ENCODE results near the gene HMGA1.

Gene HMGA1

DNA sequence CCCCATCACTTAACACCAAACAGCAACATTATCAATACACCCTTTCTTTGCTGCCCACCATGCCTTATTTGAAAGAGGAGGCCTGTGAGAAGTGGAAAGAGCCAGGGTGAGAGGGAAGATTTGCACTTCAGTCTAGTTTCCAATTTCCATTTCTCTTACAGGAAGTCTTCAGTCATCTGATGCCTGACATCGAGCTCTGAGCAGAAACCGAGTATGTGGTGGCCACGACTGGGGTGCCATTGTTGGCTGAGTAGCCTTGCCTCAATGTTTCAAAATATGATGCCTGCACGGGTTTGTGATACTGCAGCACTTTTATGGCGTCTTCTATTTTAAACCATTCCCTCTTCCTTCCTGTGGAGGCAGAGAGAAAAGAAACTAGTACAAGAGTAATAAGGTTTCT is 51.9 kb downstream of the HMGA1 start:
- no peak for DNase-seq
- TF ChIP-seq, protein P1, sequence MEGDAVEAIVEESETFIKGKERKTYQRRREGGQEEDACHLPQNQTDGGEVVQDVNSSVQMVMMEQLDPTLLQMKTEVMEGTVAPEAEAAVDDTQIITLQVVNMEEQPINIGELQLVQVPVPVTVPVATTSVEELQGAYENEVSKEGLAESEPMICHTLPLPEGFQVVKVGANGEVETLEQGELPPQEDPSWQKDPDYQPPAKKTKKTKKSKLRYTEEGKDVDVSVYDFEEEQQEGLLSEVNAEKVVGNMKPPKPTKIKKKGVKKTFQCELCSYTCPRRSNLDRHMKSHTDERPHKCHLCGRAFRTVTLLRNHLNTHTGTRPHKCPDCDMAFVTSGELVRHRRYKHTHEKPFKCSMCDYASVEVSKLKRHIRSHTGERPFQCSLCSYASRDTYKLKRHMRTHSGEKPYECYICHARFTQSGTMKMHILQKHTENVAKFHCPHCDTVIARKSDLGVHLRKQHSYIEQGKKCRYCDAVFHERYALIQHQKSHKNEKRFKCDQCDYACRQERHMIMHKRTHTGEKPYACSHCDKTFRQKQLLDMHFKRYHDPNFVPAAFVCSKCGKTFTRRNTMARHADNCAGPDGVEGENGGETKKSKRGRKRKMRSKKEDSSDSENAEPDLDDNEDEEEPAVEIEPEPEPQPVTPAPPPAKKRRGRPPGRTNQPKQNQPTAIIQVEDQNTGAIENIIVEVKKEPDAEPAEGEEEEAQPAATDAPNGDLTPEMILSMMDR (IDR thresholded peaks at IDR 0.05; ENCODE audit: low read depth, low read length, missing control alignments) = no peak
- Histone ChIP-seq H3K27ac (no peak overlapping the region), H3K36me3 (replicated peaks) (peaks cover 22% of the 10 kb centered on the region), H3K27me3 (replicated peaks) (no peaks in the 10 kb centered on the region), H3K4me3 (ENCODE audit: low read depth, low read length) (no peak overlapping the region)
- in situ Hi-C loops (cut with HindIII; ENCODE audit: low pct_ligation_motif_present, low sequenced_read_pairs) = no loop called here

DNA sequence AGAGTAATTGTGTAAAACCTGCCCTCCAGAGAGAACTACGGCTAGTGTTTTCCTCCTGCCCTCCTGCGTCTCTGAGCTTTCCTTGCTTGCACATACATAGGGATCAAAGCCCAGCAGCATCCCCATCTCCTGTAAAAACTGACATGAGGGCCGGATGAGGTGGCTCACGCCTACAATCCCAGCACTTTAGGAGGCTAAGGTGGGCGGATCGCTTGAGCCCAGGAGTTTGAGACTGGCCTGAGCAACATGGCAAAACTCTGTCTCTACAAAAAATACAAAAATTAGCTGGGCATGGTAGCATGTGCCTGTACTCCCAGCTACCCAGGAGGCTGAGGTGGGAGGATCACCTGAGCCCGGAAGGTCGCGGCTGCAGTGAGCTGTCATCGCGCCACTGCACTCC is 52.5 kb downstream of the HMGA1 start:
- no peak overlapping the region for H3K4me3 ChIP-seq (ENCODE audit: low read depth, low read length)
- no peaks in the 10 kb centered on the region for H3K27me3 ChIP-seq (replicated peaks)
- in situ Hi-C loops (cut with HindIII; ENCODE audit: low pct_ligation_motif_present, low sequenced_read_pairs) = no loop called here
- H3K36me3 ChIP-seq (replicated peaks) = peaks cover 28% of the 10 kb centered on the region
- no peak overlapping the region for H3K27ac ChIP-seq
- no peak for DNase-seq
- TF ChIP-seq, protein P1 (IDR thresholded peaks at IDR 0.05; ENCODE audit: low read depth, low read length, missing control alignments) = no peak

DNA sequence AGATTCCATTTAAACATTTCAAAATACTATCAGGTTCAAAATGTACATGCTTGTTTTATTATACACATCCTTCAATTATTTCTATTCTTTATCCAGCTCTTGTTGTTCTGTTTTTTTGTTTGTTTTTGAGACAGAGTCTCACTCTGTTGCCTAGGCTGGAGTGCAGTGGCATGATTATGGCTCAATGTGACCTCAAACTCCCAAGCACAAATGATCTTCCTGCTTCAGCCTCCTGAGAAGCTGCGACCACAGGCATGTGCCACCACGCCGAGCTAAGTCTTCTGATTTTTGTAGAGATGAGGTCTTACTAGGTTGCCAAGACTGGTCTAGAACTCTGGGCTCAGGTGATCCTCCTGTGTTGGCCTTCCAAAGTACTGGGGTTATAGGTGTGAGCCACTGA is 56.3 kb downstream of the HMGA1 start:
- TF ChIP-seq, protein P1 (IDR thresholded peaks at IDR 0.05; ENCODE audit: low read depth, low read length, missing control alignments) = no peak
- no peaks in the 10 kb centered on the region for H3K27me3 ChIP-seq (replicated peaks)
- in situ Hi-C loops (cut with HindIII; ENCODE audit: low pct_ligation_motif_present, low sequenced_read_pairs) = no loop called here
- H3K36me3 ChIP-seq (replicated peaks) = peaks cover 25% of the 10 kb centered on the region
- H3K4me3 ChIP-seq (ENCODE audit: low read depth, low read length) = no peak overlapping the region
- DNase-seq = no peak
- H3K27ac ChIP-seq = no peak overlapping the region

DNA sequence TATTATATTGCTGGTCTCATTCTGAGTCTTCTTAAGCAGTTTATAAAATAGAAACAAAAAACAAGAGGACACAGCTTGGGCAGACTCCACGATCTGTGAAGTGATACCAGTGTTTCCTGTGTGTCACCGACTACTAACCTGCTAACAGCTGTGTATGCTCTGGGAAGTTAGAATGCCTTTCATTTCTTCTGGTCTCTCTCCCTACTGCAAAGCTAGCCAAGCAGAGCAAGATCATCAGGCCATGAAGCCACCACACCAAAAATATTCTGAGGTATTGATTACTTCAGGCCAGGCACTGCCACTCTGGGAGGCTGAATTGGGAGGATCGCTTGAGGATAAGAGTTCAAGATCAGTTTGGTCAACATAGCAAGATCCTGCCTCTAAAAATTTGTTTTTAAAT is 59.0 kb downstream of the HMGA1 start:
- no peak overlapping the region for H3K4me3 ChIP-seq (ENCODE audit: low read depth, low read length)
- in situ Hi-C loops (cut with HindIII; ENCODE audit: low pct_ligation_motif_present, low sequenced_read_pairs) = no loop called here
- no peak for DNase-seq
- H3K27ac ChIP-seq = no peak overlapping the region
- peaks cover 23% of the 10 kb centered on the region for H3K36me3 ChIP-seq (replicated peaks)
- no peaks in the 10 kb centered on the region for H3K27me3 ChIP-seq (replicated peaks)
- TF ChIP-seq, protein P1 (IDR thresholded peaks at IDR 0.05; ENCODE audit: low read depth, low read length, missing control alignments) = no peak
